ENCODE results near the gene SOCS4.

SOCS4 gene

GRCh38 chr14:55085060-55085660 lies 58.1 kb downstream of the SOCS4 start:
- Mint-ChIP-seq H3K4me1 (ENCODE audit: low read depth) (peaks cover 21% of the 10 kb centered on the region), H3K27me3 (no peaks in the 10 kb centered on the region), H3K36me3 (ENCODE audit: low read depth) (no peaks in the 10 kb centered on the region), H3K27ac (no peak overlapping the region), H3K4me3 (no peak overlapping the region), H3K9me3 (no peaks in the 10 kb centered on the region)
- intact Hi-C loops (cut with micrococcal nuclease): no loop called here

DNA sequence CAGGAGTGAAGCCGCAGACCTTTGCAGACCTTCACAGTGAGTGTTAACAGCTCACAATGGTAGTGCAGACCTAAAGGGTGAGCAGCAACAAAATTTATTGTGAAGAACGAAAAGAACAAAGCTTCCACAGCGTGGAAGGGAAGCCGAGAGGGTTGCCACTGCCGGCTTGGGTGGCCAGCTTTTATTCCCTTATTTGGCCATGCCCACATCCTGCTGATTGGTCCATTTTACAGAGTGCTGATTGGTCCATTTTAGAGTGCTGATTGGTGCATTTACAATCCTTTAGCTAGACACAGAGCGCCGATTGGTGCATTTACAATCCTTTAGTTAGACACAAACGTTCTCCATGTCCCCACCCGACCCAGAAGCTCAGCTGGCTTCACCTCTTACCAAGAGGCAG lies 59.9 kb downstream of the SOCS4 start:
- Mint-ChIP-seq H3K4me1 (ENCODE audit: low read depth) (peaks cover 19% of the 10 kb centered on the region), H3K36me3 (ENCODE audit: low read depth) (no peaks in the 10 kb centered on the region), H3K9me3 (no peaks in the 10 kb centered on the region), H3K27ac (no peak overlapping the region), H3K27me3 (no peaks in the 10 kb centered on the region), H3K4me3 (no peak overlapping the region)
- intact Hi-C loops (cut with micrococcal nuclease): no loop called here

GRCh38 chr14:55088356-55088755 lies 61.3 kb downstream of the SOCS4 start:
- intact Hi-C loops (cut with micrococcal nuclease): no loop called here
- no peak overlapping the region for H3K27ac Mint-ChIP-seq
- H3K36me3 Mint-ChIP-seq (ENCODE audit: low read depth): no peaks in the 10 kb centered on the region
- H3K4me1 Mint-ChIP-seq (ENCODE audit: low read depth): peaks cover 27% of the 10 kb centered on the region
- H3K4me3 Mint-ChIP-seq: no peak overlapping the region
- H3K27me3 Mint-ChIP-seq: no peaks in the 10 kb centered on the region
- no peaks in the 10 kb centered on the region for H3K9me3 Mint-ChIP-seq

DNA sequence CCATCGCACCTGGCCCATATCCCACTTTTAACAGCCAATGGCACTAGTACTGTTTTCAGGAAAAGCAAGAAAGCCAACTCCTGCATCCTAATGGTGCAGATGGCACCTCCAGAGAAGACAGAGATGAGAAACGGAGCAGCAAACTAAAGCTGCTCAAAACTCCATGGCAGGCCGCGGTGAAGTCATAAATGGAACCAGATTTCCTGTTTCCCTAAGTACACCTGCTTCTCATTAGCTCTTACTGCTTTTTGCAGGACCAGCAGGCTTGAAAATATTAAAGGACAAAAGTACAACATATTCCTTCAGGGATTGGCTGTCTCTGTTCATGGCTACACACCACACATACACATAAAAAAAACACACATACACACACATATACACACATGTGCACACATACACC lies 65.3 kb downstream of the SOCS4 start:
- Mint-ChIP-seq H3K9me3 (no peaks in the 10 kb centered on the region), H3K36me3 (ENCODE audit: low read depth) (no peaks in the 10 kb centered on the region), H3K27me3 (no peaks in the 10 kb centered on the region), H3K4me1 (ENCODE audit: low read depth) (peaks cover 30% of the 10 kb centered on the region), H3K4me3 (no peak overlapping the region), H3K27ac (no peak overlapping the region)
- intact Hi-C loops (cut with micrococcal nuclease): no loop called here

GRCh38 chr14:55094292-55095157 lies 67.5 kb downstream of the SOCS4 start:
- Mint-ChIP-seq H3K4me1 (ENCODE audit: low read depth) (peaks cover 48% of the 10 kb centered on the region), H3K36me3 (ENCODE audit: low read depth) (no peaks in the 10 kb centered on the region), H3K4me3 (no peak overlapping the region), H3K9me3 (no peaks in the 10 kb centered on the region), H3K27me3 (no peaks in the 10 kb centered on the region), H3K27ac (no peak overlapping the region)
- intact Hi-C loops (cut with micrococcal nuclease): no loop called here

DNA sequence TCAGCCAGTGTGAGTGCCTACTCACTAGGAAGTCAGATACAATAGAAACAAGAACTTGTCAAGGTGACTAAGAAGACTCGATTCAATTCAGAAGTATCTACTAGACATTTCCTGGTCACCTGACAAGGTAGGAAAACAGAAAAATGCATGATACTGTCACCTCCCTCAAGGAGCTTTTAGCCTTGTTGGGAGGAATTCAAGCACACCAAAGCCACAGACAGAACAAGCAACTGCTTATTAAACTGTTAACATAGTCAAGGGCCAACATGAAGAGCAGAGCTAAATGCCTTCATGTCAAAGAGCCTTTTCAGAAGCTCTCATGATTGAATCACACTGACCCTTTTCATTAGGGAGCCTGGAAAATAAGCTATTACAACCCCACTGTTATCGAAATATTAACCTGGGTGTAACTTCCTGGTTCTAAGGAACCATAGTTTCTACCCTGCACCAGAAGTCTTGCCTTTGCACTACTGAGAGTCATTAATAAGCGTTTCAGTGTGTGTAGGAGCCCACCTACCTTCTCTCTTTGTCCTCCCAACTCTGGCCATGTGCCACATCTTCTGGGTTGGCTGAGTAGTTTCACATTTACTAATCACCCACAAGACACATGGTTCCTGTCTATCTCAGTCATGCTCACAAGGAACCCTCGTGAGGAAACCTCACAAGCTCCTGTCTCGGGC lies 71.0 kb downstream of the SOCS4 start:
- Mint-ChIP-seq H3K27ac (peak overlapping the region; percentile 91), H3K36me3 (ENCODE audit: low read depth) (no peaks in the 10 kb centered on the region), H3K4me3 (peak overlapping the region; percentile 59), H3K27me3 (no peaks in the 10 kb centered on the region), H3K9me3 (no peaks in the 10 kb centered on the region), H3K4me1 (ENCODE audit: low read depth) (peaks cover 59% of the 10 kb centered on the region)
- intact Hi-C loops (cut with micrococcal nuclease): loop anchor here (1.0 to 2.0 kb wide), 2 partner anchors 9 to 33 kb away; no protein-coding TSS in a partner anchor

- no peaks in the 10 kb centered on the region for H3K36me3 Mint-ChIP-seq (ENCODE audit: low read depth)
- H3K27ac Mint-ChIP-seq: peak overlapping the region; percentile 91
- H3K27me3 Mint-ChIP-seq: no peaks in the 10 kb centered on the region
- peak overlapping the region; percentile 59 for H3K4me3 Mint-ChIP-seq
- H3K9me3 Mint-ChIP-seq: no peaks in the 10 kb centered on the region
- peaks cover 61% of the 10 kb centered on the region for H3K4me1 Mint-ChIP-seq (ENCODE audit: low read depth)
- intact Hi-C loops (cut with micrococcal nuclease): loop anchor here (1.0 to 2.0 kb wide), 2 partner anchors 9 to 32 kb away; no protein-coding TSS in a partner anchor
These were observed 71.5 kb downstream of the SOCS4 start for GRCh38 chr14:55098561-55098898.
